Cardiac fibroblast (primary cell): Measurements from ENCODE around the gene RPAIN.

Experiments used
- DNase-seq, 2 donors: peaks; one replicate each; pipeline versions ENCODE4 v3.0.0 to v3.0.0-alpha.2; 2010; ENCODE audit warnings: low read depth in 2 of 2
- H3K4me3 ChIP-seq, 2 donors: replicated peaks in 1 of 2; 1 replicate in 1 of 2; 2 replicates in 1 of 2; pipeline ENCODE4 v1.5.1; 2011; ENCODE audit warnings: low read depth in 2 of 2, low read length in 2 of 2, mild to moderate bottlenecking in 2 of 2, moderate library complexity in 1 of 2
- TF ChIP-seq, protein P1 (sequence below): IDR thresholded peaks from one replicate; pipeline ENCODE4 v1.5.1; 2011; ENCODE audit warnings: low read depth, mild to moderate bottlenecking, low read length, inconsistent platforms

Gene RPAIN, protein sequence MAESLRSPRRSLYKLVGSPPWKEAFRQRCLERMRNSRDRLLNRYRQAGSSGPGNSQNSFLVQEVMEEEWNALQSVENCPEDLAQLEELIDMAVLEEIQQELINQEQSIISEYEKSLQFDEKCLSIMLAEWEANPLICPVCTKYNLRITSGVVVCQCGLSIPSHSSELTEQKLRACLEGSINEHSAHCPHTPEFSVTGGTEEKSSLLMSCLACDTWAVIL

DNA sequence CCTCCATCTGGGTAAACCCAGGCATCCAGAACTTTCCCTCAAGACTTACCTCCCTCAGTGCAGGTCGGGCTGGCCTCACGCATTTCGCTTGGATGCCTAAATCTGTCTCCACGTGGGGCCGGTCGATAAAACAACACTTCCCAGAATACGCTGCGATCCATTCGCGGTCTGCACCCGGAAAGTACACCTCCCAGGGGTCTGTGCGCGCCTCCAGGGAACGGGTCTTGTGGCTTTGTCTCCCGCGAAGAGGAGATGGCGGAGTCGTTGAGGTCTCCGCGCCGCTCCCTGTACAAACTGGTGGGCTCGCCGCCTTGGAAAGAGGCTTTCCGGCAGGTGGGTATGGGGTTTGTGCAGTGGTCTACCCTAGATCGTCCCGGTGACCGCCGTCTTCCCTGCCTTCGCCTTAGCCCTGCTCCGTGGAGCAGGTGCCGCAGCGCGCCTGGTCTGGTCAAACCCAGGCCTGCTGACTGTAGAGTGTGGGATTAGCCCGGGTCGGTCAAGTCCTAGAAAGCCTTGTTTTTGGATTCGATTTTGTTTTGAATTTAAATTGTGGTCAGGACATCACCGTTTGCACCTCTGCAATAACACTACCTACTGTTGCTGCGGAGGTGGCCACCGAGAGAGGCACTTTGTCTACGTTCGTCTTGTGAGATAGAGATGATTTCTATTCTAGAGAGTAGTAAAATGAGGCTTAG, at the start of gene RPAIN:
RPAIN (plus strand) TSS at position 224 of the 695 bp plus-strand sequence; CDS start at position 253, 29 bp downstream.
- H3K4me3 ChIP-seq, result peak within 1 kb of the TSS; percentile 90 to 92
- DNase-seq, result peak; percentile 84 to 85
- TF ChIP-seq, protein P1, sequence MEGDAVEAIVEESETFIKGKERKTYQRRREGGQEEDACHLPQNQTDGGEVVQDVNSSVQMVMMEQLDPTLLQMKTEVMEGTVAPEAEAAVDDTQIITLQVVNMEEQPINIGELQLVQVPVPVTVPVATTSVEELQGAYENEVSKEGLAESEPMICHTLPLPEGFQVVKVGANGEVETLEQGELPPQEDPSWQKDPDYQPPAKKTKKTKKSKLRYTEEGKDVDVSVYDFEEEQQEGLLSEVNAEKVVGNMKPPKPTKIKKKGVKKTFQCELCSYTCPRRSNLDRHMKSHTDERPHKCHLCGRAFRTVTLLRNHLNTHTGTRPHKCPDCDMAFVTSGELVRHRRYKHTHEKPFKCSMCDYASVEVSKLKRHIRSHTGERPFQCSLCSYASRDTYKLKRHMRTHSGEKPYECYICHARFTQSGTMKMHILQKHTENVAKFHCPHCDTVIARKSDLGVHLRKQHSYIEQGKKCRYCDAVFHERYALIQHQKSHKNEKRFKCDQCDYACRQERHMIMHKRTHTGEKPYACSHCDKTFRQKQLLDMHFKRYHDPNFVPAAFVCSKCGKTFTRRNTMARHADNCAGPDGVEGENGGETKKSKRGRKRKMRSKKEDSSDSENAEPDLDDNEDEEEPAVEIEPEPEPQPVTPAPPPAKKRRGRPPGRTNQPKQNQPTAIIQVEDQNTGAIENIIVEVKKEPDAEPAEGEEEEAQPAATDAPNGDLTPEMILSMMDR, result no peak

DNA sequence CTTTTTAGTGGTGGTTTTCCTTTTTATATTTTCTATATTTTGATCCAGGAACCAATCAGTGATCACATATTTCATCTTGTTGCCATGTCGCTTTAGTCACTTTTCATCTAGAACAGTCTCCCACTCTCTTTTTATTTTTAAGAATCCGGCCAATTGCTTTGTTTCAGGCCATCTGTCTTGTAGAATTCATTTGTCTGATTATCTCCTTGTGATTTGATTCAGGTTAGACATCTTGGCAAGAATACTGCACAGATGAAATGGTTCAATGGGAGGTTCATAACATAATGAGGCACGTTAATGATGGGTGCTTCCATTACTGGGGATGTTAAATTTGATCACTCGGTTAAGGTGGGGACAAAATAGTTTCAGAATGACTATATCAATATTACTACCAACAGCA, 49.6 kb upstream of the RPAIN start:
- no peak overlapping the region for H3K4me3 ChIP-seq
- no peak for DNase-seq
- TF ChIP-seq, protein P1, result no peak

DNA sequence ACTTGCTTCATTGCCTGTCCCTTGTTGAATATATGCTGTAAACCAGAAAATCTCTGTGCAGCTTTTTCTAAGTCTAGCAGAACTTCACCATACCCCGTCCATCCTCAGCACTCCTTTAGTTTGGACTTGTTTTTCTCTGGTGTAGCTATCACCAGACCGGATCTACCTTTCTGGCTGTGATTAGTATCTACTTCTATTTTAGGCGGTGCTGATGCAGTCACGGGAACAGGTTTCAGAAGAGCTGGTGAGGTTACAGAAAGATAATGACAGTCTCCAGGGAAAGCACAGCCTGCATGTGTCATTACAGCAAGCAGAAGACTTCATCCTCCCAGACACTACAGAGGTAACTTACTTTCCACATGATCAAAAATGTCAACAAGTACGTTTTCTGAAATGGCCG, 46.9 kb upstream of the RPAIN start:
- TF ChIP-seq, protein P1, result no peak
- no peak overlapping the region for H3K4me3 ChIP-seq
- DNase-seq, result no peak

DNA sequence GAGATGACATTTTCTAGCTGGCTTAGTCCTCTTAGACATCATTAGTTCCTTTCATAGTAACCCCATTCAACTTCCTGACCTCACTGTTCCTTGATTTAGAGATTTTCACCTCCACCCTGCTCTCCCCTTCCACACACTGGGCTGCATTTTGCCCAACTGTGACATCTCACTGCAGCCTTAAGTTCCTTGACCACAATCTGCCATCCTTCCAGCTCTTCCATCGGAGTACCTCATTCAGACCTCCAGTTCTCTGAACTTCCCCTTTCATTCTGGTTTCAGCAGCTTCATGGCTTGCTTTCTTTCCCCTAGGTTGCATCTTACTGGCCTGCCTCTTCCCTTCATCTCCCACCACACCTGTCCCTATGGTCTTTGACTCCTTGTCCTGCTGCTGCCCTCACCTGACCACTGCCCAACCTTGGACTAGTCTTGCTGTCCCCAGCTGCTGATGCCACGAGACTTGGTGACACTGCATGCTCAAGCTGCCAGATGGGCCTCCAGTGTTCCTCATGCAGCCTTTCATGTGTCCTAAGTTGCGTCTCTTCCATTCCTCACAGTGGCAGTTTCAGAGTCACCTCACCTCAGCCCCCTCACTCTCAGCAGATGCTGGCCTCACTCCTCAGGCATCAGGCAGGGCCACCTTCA, 41.3 kb upstream of the RPAIN start:
- TF ChIP-seq, protein P1, result no peak
- H3K4me3 ChIP-seq, result no peak overlapping the region
- DNase-seq, result no peak

DNA sequence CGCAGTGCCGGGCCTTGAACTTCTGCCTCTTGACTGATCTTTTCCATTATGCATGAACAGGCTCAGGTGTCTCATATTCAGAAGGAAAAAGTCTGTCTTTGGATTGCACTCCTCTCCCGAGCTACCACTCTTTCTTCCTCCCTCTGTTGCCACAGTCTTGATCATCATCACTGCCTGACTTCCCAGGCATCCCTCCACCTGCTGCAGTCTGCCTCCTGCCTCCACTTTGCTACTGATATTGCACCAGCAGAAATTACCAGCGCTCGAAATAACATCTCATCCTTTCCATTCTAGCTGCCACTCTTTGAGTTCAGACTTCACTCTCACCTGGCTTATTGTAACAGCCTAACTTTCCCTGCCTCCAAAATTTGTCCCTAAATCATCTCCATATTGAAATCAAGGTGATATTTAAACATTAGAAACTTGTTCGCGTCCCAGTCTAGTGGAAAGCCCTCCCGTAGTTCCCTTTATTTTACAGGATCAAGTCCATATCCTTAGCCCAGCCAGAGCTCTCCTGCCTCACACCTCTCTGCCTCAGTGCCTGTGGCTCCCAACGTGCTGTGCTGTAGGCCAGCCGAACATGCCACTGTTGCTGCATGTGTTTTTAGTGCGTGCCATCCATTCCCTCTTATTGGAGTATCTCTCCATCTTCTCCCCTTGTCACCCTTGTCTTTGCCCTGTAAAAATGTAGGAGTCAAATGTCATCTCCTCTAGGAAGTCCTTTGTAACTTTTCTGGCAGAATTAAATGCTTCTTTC, 40.5 kb upstream of the RPAIN start:
- H3K4me3 ChIP-seq, result no peak overlapping the region
- TF ChIP-seq, protein P1, result no peak
- DNase-seq, result no peak

DNA sequence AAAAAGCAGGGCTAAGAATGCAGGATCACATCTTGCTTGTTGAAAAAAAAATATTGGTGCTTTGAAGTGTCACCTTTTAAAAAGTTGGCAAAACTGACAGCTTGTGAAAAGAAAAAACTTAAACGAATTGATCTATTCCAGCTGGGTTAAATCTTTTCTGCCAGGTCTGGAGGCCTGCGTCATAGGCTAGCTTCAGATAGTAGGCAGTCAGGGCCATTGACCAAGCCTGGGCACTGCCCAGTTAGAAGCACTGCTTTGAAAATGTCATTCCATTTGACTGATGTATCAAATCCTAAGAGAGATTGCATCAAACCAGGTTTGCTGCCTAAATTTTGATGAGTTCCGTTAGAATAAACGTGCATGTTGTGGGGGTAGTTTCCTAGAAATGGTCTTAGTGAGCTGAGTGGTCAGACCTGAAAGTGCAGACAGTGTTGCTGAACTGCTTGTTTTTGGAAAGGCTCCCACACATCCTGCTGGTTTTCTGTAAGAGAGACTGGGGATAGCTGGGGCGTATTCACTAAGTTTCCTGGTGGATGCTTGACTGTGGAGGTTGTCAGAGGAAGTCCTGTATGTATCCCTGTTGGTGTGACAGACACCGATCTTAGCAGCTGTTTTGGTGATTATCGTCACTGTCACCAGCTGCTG, 39.4 kb upstream of the RPAIN start:
- peak in 1 of 2 donors; percentile 26 for DNase-seq
- no peak overlapping the region for H3K4me3 ChIP-seq
- TF ChIP-seq, protein P1, result no peak
